ENCODE data around the gene BRCA1.

DNA sequence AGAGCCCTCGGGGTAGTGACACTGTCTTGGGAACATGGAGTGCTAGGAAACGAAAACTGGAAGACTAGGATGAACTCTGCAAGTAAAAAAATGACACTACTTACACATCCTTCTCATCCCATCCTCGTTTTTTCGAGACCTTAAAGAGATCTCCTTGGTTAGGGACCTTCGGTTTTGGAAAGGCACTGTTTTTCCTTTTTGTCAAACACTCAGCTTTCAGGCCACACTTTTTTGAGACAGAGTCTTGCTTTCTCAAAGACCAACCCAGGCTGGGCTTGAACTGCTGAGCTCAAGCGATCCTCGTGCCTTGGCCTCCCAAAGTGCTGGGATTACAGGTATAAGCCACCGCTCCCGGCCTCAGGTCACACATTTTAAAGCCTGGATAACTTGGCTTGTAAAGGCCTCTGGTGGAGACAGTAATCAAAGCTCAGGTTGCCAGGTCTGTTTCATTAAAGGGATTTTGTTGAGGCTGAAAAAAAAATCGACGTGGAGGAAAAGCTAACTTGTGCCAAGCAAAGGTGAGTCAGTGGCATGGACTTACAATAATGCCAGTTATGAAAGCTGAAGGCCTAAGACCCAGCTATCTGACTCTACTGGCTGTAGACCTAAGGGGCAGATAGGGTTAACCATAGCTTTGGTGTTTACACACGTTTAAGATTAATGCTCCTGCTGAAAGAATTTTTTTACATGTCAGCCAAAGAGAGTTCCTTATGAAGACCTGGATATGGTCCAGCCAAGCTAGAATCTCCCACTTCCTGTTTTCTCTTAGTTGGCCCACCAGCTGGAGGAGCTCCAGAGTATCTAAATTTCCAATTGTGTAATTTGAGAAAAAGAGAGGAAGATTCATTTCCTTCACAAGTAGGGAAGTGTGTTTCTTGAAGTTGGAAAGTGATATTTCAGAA is 46.7 kb upstream of the BRCA1 start:
- TF ChIP-seq, protein P1, sequence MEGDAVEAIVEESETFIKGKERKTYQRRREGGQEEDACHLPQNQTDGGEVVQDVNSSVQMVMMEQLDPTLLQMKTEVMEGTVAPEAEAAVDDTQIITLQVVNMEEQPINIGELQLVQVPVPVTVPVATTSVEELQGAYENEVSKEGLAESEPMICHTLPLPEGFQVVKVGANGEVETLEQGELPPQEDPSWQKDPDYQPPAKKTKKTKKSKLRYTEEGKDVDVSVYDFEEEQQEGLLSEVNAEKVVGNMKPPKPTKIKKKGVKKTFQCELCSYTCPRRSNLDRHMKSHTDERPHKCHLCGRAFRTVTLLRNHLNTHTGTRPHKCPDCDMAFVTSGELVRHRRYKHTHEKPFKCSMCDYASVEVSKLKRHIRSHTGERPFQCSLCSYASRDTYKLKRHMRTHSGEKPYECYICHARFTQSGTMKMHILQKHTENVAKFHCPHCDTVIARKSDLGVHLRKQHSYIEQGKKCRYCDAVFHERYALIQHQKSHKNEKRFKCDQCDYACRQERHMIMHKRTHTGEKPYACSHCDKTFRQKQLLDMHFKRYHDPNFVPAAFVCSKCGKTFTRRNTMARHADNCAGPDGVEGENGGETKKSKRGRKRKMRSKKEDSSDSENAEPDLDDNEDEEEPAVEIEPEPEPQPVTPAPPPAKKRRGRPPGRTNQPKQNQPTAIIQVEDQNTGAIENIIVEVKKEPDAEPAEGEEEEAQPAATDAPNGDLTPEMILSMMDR (conservative IDR thresholded peaks at IDR 0.05): no peak; the same call in 1 of the 2 replicates
- TF ChIP-seq ZFX (IDR thresholded peaks at IDR 0.05): no peak
